ENCODE results near the gene TAF12. TPM values are rescaled to one million over a fixed set of nuclear protein-coding genes. Genes with fewer than 3 reads are reported as not detected.
"Not testable (repeated sequence)": the region's sequence is repeated elsewhere in the genome, so short reads cannot be mapped to it uniquely, and the experiment has no call there.

TAF12 gene, protein sequence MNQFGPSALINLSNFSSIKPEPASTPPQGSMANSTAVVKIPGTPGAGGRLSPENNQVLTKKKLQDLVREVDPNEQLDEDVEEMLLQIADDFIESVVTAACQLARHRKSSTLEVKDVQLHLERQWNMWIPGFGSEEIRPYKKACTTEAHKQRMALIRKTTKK
- 51.0 and 52.7 TPM in 2 replicates for polyA plus RNA-seq (2013)

DNA sequence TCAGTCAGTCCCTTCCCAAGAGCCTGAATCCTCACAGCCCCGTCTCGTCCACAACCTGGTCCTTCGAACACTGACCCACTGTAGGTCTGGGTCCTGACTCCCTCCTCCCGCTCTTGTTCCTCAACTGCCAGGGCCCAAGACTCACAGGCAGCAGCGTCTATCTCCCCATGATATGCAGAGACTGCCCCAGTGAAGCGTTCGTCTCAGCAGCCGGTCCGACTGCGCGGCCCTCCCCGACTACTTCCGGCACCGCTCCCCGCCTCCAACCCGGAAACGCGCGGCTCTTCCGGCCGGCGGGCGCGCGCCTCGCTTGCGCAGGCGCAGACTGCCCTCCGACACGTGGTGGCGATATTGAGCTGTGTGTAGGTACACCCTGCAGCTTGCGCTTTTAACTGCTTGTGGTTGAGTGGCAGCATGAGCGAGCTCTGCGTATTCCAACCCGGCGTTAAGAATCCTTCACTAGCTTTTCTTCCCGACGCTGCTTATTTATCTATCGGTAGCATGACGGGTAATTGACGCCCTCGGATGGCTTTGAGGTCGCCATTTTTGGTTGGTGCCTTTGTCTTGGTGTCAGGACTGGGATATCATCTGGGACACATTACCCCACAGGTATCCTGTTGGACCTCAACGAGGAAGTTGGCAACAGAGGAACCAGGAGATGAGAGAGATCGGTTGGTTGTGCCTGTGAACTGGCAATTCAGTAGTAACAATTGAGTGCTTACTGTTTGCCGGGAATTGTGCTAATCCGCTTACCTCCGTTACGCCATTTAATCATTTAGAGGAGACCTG is at the start of gene TAF12:
TAF12 (minus strand) TSS at position 221 of the 789 bp plus-strand sequence. CDS start 20,986 bp downstream, outside the sequence.
- Histone ChIP-seq H2AK5ac (ENCODE audit: low read length) (peak within 1 kb of the TSS; percentile 71), H3K4ac (ENCODE audit: low read depth, low read length) (peak within 1 kb of the TSS; percentile 85), H3K27ac (ENCODE audit: low read depth, low read length) (peak within 1 kb of the TSS; percentile 88), H3K79me1 (ENCODE audit: low read length) (peaks cover 13% of the 10 kb centered on the region), H3K14ac (ENCODE audit: low read length) (peak within 1 kb of the TSS; percentile 97), H2BK5ac (ENCODE audit: low read depth, low read length, poor library complexity) (peak within 1 kb of the TSS; percentile 88), H2AFZ (ENCODE audit: insufficient read depth, low read length, poor library complexity) (peak within 1 kb of the TSS; percentile 93), H4K8ac (ENCODE audit: low read depth, low read length) (peak within 1 kb of the TSS; percentile 98), H3K9ac (ENCODE audit: low read length) (peak within 1 kb of the TSS; percentile 86), H4K12ac (ENCODE audit: low read depth, low read length) (peak within 1 kb of the TSS; percentile 95), H3K23ac (ENCODE audit: low read length) (no peak within 1 kb of the TSS), H3K4me3 (ENCODE audit: low read depth, low read length) (peak within 1 kb of the TSS; percentile 83), H4K91ac (ENCODE audit: low read depth, low read length) (peak within 1 kb of the TSS; percentile 88), H3K9me3 (ENCODE audit: insufficient read depth, low read depth, low read length) (no peaks in the 10 kb centered on the region), H2BK120ac (ENCODE audit: insufficient read depth, low read length, poor library complexity) (peak within 1 kb of the TSS; percentile 86), H3K36me3 (ENCODE audit: control insufficient read depth in 1 of 2, insufficient read depth in 2 of 2, low read length in 2 of 2) (no peaks in the 10 kb centered on the region), H3K4me1 (ENCODE audit: control insufficient read depth in 1 of 2, insufficient read depth in 2 of 2, low read length in 2 of 2) (peaks cover 5 to 8% of the 10 kb centered on the region in 2 experiments), H3K18ac (ENCODE audit: low read length) (peak within 1 kb of the TSS; percentile 97), H2BK12ac (ENCODE audit: low read length) (peak within 1 kb of the TSS; percentile 35), H3K79me2 (ENCODE audit: control insufficient read depth, insufficient read depth, low read length, poor library complexity) (peaks cover 10% of the 10 kb centered on the region), H3K4me2 (ENCODE audit: low read length) (peak within 1 kb of the TSS; percentile 87), H3K27me3 (ENCODE audit: insufficient read depth, low read length) (no peaks in the 10 kb centered on the region)
- peak; percentile 97 to 98 for DNase-seq
- no CpG with 5 or more reads among the region's 49 CpGs for WGBS (ENCODE audit: extremely low coverage, insufficient coverage, insufficient read length)

DNA sequence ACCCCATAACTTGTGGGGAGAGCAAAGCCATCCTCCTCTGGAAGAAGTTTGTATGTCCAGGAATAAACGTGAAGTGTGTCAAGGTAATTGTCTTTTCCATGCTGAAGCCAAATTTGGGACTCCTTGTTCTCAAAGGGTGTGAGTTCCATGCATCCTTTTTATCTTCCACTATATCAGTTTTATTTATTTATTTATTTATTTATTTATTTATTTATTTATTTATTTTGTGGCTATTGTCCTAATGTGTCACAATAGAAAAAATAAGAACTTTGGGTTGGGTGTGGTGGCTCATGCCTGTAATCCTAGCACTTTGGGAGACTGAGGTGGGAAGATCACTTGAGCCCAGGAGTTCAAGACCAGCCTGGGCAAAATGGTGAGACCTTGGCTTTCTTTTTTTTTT is 48.8 kb upstream of the TAF12 start:
- H2BK5ac ChIP-seq (ENCODE audit: low read depth, low read length, poor library complexity); H2BK120ac ChIP-seq (ENCODE audit: insufficient read depth, low read length, poor library complexity); H3K14ac ChIP-seq (ENCODE audit: low read length); H3K18ac ChIP-seq (ENCODE audit: low read length); H3K4me2 ChIP-seq (ENCODE audit: low read length); H3K9ac ChIP-seq (ENCODE audit: low read length); H3K4me1 ChIP-seq (ENCODE audit: control insufficient read depth in 1 of 2, insufficient read depth in 2 of 2, low read length in 2 of 2); H3K9me3 ChIP-seq (ENCODE audit: insufficient read depth, low read depth, low read length); H4K91ac ChIP-seq (ENCODE audit: low read depth, low read length); H3K27ac ChIP-seq (ENCODE audit: low read depth, low read length); H4K12ac ChIP-seq (ENCODE audit: low read depth, low read length); H3K79me2 ChIP-seq (ENCODE audit: control insufficient read depth, insufficient read depth, low read length, poor library complexity); H3K4me3 ChIP-seq (ENCODE audit: low read depth, low read length); H2AK5ac ChIP-seq (ENCODE audit: low read length); H3K4ac ChIP-seq (ENCODE audit: low read depth, low read length); H3K23ac ChIP-seq (ENCODE audit: low read length); H3K79me1 ChIP-seq (ENCODE audit: low read length); DNase-seq; H4K8ac ChIP-seq (ENCODE audit: low read depth, low read length); H2BK12ac ChIP-seq (ENCODE audit: low read length); H3K27me3 ChIP-seq (ENCODE audit: insufficient read depth, low read length); H2AFZ ChIP-seq (ENCODE audit: insufficient read depth, low read length, poor library complexity): not testable (repeated sequence)
- H3K36me3 ChIP-seq (ENCODE audit: control insufficient read depth in 1 of 2, insufficient read depth in 2 of 2, low read length in 2 of 2): peaks cover 24 to 26% of the 10 kb centered on the region in 2 experiments
- WGBS (ENCODE audit: extremely low coverage, insufficient coverage, insufficient read length): no CpG with 5 or more reads among the region's 1 CpG

DNA sequence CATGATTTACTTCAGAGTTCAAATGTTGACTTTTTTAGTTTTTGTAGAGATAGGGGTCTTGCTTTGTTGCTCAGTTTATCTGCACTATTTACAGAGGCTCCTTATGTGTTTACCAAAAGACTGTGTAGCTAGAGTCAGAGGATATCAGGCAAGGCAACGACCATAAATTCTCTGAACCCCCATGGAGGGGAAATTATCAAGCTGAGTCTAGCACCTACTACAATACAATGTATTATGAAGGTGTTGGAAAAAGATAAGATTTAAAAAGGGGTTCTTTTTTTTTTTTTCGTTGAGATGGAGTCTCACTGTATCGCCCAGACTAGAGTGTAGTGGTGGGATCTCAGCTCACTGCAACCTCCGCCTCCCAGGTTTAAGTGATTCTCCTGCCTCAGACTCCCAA is 42.1 kb upstream of the TAF12 start:
- no peak overlapping the region for H3K27ac ChIP-seq (ENCODE audit: low read depth, low read length)
- WGBS (ENCODE audit: extremely low coverage, insufficient coverage, insufficient read length): no CpG with 5 or more reads among the region's 4 CpGs
- no peak overlapping the region for H3K14ac ChIP-seq (ENCODE audit: low read length)
- H3K18ac ChIP-seq (ENCODE audit: low read length): no peak overlapping the region
- H3K27me3 ChIP-seq (ENCODE audit: insufficient read depth, low read length): no peaks in the 10 kb centered on the region
- H3K79me2 ChIP-seq (ENCODE audit: control insufficient read depth, insufficient read depth, low read length, poor library complexity): no peaks in the 10 kb centered on the region
- H3K4me2 ChIP-seq (ENCODE audit: low read length): no peak overlapping the region
- H4K91ac ChIP-seq (ENCODE audit: low read depth, low read length): no peak overlapping the region
- no peak overlapping the region for H3K9ac ChIP-seq (ENCODE audit: low read length)
- H4K12ac ChIP-seq (ENCODE audit: low read depth, low read length): no peak overlapping the region
- no peak overlapping the region for H2AFZ ChIP-seq (ENCODE audit: insufficient read depth, low read length, poor library complexity)
- no peak overlapping the region for H2BK120ac ChIP-seq (ENCODE audit: insufficient read depth, low read length, poor library complexity)
- H2AK5ac ChIP-seq (ENCODE audit: low read length): no peak overlapping the region
- no peak overlapping the region for H3K23ac ChIP-seq (ENCODE audit: low read length)
- H4K8ac ChIP-seq (ENCODE audit: low read depth, low read length): no peak overlapping the region
- H3K9me3 ChIP-seq (ENCODE audit: insufficient read depth, low read depth, low read length): no peaks in the 10 kb centered on the region
- no peak overlapping the region for H2BK12ac ChIP-seq (ENCODE audit: low read length)
- H3K36me3 ChIP-seq (ENCODE audit: control insufficient read depth in 1 of 2, insufficient read depth in 2 of 2, low read length in 2 of 2): peaks cover 10 to 19% of the 10 kb centered on the region in 2 experiments
- no peak overlapping the region for H3K4me3 ChIP-seq (ENCODE audit: low read depth, low read length)
- no peak overlapping the region for H2BK5ac ChIP-seq (ENCODE audit: low read depth, low read length, poor library complexity)
- DNase-seq: no peak
- no peaks in the 10 kb centered on the region for H3K79me1 ChIP-seq (ENCODE audit: low read length)
- no peak overlapping the region for H3K4ac ChIP-seq (ENCODE audit: low read depth, low read length)
- peaks cover 0 to under 1% of the 10 kb centered on the region in 2 experiments for H3K4me1 ChIP-seq (ENCODE audit: control insufficient read depth in 1 of 2, insufficient read depth in 2 of 2, low read length in 2 of 2)

DNA sequence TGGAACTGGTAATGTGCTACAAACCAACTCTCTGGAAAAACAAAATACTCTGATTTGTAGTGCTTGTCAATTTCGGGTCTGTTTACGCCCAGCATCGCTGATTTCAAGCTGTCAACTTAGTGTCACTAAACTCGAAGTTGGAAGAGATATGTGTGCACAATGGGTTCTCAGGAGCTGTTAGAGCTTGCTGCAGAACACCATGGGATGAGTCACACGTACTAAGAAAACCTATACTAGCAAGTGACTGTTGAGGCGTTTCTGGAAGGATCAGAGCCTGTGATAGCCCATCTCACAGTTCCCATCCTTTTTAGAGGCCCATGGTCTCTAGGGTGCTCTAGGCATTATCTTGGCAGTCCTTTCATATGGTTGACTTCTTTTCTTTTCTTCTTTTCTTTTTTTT is 40.0 kb upstream of the TAF12 start:
- no peak overlapping the region for H2BK12ac ChIP-seq (ENCODE audit: low read length)
- H4K8ac ChIP-seq (ENCODE audit: low read depth, low read length): no peak overlapping the region
- no peak overlapping the region for H3K14ac ChIP-seq (ENCODE audit: low read length)
- no peak overlapping the region for H3K23ac ChIP-seq (ENCODE audit: low read length)
- H2AFZ ChIP-seq (ENCODE audit: insufficient read depth, low read length, poor library complexity): no peak overlapping the region
- DNase-seq: no peak
- no peak overlapping the region for H3K9ac ChIP-seq (ENCODE audit: low read length)
- H3K4ac ChIP-seq (ENCODE audit: low read depth, low read length): no peak overlapping the region
- H2BK5ac ChIP-seq (ENCODE audit: low read depth, low read length, poor library complexity): no peak overlapping the region
- no peaks in the 10 kb centered on the region for H3K9me3 ChIP-seq (ENCODE audit: insufficient read depth, low read depth, low read length)
- no peaks in the 10 kb centered on the region for H3K27me3 ChIP-seq (ENCODE audit: insufficient read depth, low read length)
- no peak overlapping the region for H3K18ac ChIP-seq (ENCODE audit: low read length)
- no peaks in the 10 kb centered on the region for H3K79me2 ChIP-seq (ENCODE audit: control insufficient read depth, insufficient read depth, low read length, poor library complexity)
- peaks cover 7 to 17% of the 10 kb centered on the region in 2 experiments for H3K36me3 ChIP-seq (ENCODE audit: control insufficient read depth in 1 of 2, insufficient read depth in 2 of 2, low read length in 2 of 2)
- H3K4me2 ChIP-seq (ENCODE audit: low read length): no peak overlapping the region
- H3K79me1 ChIP-seq (ENCODE audit: low read length): no peaks in the 10 kb centered on the region
- no peak overlapping the region for H2BK120ac ChIP-seq (ENCODE audit: insufficient read depth, low read length, poor library complexity)
- no CpG with 5 or more reads among the region's 6 CpGs for WGBS (ENCODE audit: extremely low coverage, insufficient coverage, insufficient read length)
- no peak overlapping the region for H2AK5ac ChIP-seq (ENCODE audit: low read length)
- H3K4me3 ChIP-seq (ENCODE audit: low read depth, low read length): no peak overlapping the region
- H3K27ac ChIP-seq (ENCODE audit: low read depth, low read length): no peak overlapping the region
- H4K12ac ChIP-seq (ENCODE audit: low read depth, low read length): no peak overlapping the region
- peaks cover 0 to 2% of the 10 kb centered on the region in 2 experiments for H3K4me1 ChIP-seq (ENCODE audit: control insufficient read depth in 1 of 2, insufficient read depth in 2 of 2, low read length in 2 of 2)
- H4K91ac ChIP-seq (ENCODE audit: low read depth, low read length): no peak overlapping the region
